ENCODE measurements around the gene ARFGAP2.
"Not testable (repeated sequence)": the region's sequence is repeated elsewhere in the genome, so short reads cannot be mapped to it uniquely, and the experiment has no call there.

The ARFGAP2 gene

DNA sequence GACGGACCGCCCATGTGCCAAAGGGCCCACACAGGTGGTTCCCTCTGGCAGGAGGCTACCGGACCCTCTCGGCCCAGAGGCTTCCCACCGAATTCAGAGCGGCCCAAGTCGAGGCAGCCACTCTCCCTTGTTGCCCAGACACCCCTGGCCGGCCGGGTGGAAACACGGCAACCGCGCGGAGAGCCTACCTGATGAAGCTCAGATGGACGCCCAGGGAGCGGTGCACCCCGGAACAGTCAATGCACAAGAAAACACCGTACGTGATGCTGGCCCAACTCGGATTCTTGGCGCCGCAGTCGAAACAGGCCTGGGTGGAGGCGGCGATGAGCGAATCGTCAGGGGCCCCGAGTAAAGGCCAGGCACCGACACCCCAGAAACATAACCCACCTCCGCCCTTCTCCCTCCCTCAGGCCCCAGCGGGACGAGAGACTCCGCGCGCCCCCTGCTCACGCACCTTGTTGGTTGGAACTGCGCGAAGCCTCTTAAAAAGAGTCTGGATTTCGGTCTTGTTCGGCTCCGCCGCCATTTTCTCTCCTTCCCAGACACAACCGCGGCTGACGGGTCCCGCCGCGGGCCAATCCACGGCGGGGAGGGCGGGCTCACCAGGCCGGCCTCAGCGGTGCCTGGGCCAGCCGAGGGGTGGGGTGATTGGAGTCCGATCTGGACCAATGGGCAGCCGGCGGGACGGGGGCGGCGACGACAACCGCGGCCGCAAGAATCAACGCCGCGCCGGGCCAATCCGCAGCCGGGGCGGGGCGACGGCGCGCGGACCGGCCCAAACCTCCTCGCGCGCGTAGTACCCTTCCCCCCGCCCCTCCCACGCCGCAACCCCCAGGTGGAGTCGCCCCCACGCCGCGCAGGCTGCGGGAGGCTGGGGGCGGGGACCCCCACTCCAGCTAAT lies at the start of gene ARFGAP2:
ARFGAP2 (minus strand) TSS at position 552 of the 901 bp plus-strand sequence; CDS start at position 526, 26 bp downstream.
- DNase-seq, result peak; percentile 97

DNA sequence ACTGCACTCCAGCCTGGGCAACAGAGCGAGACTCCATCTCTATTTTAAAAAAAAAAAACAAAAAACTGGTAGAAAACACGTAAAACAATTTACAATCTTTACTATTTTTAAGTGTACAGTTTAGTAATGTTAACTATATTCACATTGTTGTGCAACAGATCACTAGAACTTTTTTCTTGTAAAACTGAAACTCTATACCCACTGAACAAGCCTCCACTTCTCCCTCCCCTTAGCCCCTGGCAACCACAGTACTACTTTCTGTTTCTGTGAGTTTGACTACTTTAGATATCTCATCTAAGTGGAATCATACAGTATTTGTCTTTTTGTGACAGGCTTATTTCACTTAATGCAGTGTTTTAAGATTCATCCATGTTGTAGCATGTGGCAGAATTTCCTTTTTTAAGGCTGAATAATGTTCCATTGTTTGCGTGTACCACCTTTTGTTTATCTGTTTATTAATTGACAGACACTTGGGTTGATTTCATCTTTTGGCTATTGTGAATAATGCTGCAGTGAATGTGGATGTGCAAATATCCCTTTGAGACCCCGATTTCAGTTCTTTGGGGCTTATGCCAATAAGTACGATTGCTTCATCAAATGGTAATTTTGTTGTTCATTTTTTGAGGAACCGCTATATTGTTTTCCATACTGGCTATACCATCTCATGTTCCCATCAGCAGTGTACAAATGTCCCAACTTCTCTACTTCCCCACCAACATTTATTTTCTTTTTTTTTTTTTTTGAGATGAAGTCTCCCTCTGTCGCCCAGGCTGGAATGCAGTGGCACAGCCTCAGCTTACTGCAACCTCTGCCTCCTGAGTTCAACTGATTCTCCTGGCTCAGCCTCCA lies 49.1 kb upstream of the ARFGAP2 start:
- peak; percentile 33 for DNase-seq

DNA sequence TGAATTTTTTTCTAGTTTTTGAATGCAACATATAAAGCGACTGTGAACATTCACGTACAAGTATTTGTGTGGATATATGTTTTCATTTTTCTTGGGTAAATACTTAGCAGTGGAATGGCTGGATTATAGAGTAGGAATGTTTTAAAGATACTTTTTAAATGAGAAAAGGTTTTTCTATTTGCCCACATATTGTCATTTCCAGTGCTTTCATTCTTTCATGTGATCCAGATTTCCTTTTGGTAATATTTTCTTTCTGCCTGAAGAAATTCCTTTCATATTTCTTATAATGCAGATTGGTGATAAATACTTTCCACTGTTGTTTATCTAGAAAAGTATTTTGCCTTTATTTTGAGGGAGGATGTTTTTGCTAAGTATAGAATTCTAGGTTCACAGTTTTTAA lies 46.0 kb upstream of the ARFGAP2 start:
- DNase-seq, result no peak

GRCh38 chr11:47220401-47220821 lies 43.7 kb upstream of the ARFGAP2 start:
- DNase-seq, result no peak

- peak; percentile 79 for DNase-seq
Observed at GRCh38 chr11:47216121-47216798, 39.6 kb upstream of the ARFGAP2 start.

DNA sequence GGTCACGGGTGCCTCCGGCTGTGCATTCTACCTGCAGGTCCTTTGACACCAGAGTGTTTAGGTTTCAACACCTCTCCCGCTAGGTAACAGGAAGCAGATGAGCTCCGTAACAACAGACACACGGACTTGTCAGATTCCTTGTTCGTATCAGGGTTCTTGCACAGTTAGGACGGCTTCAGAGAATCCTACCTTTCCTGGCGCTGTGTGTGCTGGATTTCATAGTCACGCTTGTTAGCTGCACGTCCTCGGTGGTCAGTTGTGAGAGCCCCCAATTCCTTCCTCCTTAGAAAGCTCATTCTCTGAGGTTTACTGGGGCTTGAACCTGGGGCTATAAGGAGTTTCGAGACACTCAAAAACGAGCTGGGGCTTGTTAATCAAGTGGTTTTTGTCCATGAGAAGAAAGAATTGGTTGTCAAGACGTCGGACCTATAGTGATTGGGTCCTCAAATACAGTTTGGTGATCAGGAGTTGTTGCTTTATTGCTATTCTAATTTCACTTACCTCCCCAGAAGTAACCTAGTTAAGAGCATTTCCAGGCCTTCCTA lies 38.8 kb upstream of the ARFGAP2 start:
- DNase-seq, result no peak

DNA sequence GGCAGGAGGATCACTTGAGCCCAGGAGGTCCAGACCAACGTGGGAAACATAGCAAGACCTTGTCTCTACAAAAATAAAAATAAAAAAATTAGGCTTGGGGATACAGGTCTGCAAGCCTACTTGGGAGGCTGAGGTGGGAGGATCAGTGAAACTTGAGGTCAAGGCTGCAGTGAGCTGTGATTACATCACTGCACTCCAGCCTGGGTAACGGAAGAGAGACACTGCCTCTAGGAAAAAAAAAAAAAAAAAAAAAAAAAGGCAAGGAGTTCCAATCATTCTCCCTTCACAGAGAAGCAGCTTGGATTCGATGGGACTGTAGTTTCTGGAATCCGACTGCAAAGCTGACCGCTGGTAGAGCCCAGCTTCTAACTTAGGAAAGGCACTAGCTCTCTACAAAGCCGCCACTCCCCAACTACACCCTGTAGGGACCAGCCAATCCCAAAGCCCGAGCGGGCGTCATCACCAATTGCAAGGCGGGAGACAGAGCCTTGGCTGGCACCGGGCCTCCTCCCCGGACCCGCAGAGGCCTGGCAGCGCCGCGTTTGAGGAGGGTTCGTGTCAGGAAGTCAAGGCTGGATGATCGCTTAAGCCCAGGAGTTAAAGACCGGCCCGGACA lies 37.4 kb upstream of the ARFGAP2 start:
- peak; percentile 86 for DNase-seq

DNA sequence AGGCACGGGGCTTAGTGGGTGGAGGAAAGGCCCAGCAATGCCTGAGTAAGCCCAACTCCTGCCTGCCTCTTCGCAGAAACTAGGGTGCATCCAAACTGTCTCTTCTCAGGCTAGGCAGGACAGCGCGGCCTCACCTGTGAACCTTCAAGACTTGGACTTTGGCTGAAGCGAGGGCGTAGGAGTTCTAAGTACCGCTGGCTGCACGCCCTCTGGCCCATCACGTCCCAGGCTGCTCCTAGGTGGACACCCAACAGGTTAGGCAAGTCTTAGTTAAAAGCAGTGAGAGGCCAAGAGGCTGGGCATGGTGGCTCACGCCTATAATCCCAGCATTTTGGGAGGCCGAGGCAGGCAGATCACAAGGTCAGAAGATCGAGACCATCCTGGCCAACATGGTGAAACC lies 36.3 kb upstream of the ARFGAP2 start:
- DNase-seq, result no peak

DNA sequence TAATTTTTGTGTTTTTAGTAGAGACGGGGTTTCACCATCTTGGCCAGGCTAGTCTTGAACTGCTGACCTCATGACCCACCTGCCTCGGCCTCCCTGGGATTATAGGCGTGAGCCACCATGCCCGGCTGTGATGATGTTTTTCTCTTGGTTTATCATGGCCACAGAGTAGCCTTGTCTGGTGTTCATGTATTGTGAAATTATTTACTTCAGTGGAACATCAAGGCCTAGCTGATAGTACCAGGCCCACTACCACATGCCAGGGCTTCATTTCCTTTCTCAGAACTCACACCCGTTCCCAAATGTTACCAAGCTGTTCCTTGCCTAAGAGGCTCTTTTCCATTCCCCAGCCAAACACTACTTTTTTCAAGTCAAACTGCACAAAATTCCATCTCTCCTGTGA lies 31.9 kb upstream of the ARFGAP2 start:
- DNase-seq, result no peak

DNA sequence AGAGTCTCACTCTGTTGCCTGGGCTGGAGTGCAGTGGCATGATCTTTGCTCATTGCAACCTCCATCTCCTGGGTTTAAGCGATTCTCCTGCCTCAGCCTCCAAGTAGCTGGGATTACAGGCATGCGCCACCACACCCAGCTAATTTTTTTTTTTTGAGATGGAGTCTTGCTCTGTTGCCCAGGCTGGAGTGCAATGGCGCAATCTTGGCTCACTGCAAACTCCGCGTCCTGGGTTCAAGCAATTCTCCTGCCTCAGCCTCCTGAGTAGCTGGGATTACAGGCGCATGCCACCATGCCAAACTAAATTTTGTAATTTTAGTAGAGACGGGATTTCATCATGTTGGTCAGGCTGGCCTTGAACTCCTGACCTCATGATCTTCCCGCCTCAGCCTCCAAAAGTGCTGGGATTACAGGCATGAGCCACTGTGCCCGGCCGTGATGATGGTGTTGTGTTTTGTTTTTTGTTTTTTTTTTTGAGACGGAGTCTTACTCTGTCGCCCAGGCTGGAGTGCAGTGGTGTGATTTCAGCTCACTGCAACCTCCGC lies 31.4 kb upstream of the ARFGAP2 start:
- DNase-seq, result not testable (repeated sequence)

GRCh38 chr11:47207459-47207858 lies 30.8 kb upstream of the ARFGAP2 start:
- DNase-seq, result no peak

DNA sequence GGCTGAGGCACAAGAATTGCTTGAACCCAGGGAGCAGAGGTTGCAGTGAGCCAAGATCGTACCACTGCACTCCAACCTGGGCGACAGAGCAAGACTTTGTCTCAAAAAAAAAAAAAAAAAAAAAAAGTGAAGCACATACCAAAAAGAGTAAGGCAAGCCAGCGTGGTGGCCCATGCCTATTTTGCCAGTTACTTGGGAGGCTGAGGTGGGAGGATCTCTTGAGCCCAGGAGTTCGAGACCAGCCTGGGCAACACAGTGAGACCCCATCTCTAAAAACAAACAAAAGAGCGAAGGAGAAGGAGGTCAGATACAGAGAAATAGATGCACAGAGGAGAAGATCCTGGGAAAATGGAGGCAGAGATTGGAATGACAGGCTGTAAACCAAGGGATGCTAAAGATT lies 29.9 kb upstream of the ARFGAP2 start:
- not testable (repeated sequence) for DNase-seq

DNA sequence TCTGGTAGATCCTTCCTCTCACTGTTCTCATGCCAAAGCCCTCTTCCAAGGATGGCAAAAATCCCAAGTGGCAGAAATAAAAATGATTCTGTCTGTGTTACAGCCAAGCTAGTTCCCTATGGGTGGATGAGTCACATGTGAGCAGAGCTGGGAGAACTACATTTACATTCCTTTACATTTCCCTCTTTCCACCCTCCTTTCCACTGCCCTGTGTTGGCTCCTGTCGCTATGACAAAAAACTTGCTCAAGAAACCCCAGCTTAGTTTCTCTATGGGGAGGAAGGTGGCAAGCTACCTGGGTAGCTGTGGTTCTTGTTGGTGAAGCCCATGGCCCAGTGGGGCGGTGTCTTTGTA lies 27.9 kb upstream of the ARFGAP2 start:
- DNase-seq, result no peak

GRCh38 chr11:47202576-47202975 lies 25.9 kb upstream of the ARFGAP2 start:
- no peak for DNase-seq

DNA sequence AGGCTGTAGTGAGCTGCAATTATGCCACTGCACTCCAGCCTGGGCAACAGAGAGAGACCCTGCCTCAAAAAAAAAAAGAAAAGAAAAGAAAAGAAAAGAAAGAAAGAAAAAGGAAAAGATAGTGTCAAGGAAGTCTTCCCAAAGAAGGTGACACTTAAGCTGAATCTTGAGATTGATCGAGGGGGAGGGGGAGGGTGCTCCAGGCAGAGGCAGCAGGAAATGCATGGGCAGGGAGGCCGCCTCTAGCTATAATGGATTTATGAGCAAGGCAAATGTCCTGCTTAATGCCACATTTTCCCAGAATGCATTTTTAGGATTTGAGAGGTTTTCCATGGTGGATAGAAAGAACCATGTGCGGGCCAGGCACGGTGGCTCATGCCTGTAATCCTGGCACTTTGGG lies 24.3 kb upstream of the ARFGAP2 start:
- no peak for DNase-seq

- not testable (repeated sequence) for DNase-seq
Observed at GRCh38 chr11:47198161-47198560, 21.5 kb upstream of the ARFGAP2 start.

DNA sequence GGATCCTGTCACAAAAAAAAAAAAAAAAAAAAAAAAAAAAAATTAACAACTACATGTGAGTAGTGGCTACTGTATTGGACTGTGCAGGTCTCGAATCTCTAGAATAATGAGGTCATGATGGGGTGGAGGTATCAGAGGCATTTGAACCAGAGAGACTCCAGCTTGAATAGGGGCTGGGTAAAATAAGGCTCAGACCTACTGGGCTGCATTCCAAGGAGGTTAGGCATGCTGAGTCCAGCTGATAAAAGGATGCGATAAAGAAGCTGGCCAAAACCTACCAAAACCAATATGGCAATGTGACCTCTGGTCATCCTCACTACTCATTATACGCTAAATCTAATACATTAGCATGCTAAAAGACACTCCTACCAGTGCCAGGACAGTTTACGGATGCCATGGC lies 15.4 kb upstream of the ARFGAP2 start:
- DNase-seq, result no peak

- not testable (repeated sequence) for DNase-seq
Observed at GRCh38 chr11:47191137-47191536, 14.5 kb upstream of the ARFGAP2 start.

DNA sequence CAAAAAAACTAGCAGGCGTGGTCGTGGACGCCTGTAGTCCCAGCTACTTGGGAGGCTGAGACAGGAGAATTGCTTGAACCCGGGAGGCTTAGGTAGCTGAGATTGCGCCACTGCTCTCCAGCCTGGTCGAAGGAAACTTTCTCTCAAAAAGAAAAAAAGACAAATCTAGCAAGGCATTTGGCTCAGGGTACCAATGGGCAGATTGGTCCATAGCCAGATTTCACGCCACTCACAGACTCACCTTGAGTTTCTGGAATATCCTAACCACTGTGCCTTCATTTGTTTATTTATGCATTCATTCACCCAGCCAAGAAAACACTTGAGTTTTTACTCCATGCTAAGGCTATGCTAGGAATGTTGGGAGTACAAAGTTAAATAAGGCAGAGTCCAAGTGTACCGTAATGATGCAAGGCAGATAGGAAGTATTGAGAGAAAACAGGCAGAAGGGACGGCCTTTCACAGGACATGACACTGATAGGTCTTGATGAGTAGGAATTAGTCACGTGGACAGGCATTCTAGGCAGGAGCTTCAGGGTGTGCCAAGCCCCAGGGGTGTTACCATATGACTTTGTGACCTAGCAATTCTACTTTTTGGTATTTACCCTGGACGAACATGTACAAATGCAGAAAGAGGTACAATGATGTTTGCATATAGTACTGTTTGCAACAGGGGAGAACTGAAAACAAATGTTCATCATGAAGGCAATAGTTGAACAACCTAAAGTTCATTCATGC lies 12.6 kb upstream of the ARFGAP2 start:
- no peak for DNase-seq

DNA sequence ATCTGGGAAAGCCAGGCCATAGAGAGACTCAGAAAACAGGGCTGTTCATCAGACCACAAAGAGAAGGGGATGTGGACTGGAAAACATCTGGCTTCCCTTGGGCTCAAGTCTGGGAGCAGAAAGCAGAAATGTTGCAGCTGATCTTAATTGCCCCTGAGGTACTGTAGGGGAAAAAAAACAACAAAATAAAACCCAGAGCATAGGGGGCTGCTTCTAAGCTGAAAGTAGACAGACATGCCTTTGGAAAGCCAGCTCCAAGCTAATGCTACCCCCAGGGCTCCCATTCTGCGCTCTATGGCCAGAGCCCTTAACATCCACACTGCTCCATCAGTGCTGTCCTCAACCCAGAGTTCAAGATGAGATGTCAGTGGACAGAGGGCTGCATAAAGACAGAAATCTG lies 11.6 kb upstream of the ARFGAP2 start:
- DNase-seq, result no peak

DNA sequence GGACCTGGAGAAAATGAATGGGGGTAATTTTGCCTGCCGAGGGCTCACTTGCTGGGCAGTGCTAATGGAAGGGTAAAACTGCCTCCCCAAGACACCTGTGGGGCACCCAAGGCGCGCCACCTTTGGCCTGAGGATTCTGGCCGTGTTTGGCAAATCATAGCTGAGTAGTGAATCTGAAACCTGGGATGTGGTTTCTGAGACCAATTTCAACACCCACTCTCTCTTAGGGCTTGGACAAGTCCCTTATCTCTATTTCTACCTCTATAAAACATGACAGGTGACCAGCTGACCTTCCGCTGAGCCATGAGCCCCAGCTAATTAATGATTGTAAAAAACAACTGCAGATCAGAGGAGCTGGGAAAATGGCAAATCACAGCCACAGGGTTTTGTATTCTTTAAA lies 11.0 kb upstream of the ARFGAP2 start:
- DNase-seq, result no peak
